ENCODE measurements around the gene LEKR1. TPM values are rescaled to one million over a fixed set of nuclear protein-coding genes. Genes with fewer than 3 reads are reported as not detected.
"Not testable (repeated sequence)": the region's sequence is repeated elsewhere in the genome, so short reads cannot be mapped to it uniquely, and the experiment has no call there.

Gene LEKR1
- total RNA-seq, 1 donor from 2014 or later: 0.57 TPM

- peaks cover 12% of the 10 kb centered on the region for H3K36me3 Mint-ChIP-seq (ENCODE audit: low read depth)
- H3K27ac Mint-ChIP-seq: peak overlapping the region; percentile 40
- intact Hi-C loops (cut with micrococcal nuclease): loop anchor here (10.0 kb wide), 1 partner anchor 659 kb away; no protein-coding TSS in a partner anchor
- H3K9me3 Mint-ChIP-seq: no peaks in the 10 kb centered on the region
- H3K4me1 Mint-ChIP-seq (ENCODE audit: low read depth): peaks cover 67% of the 10 kb centered on the region
- H3K27me3 Mint-ChIP-seq (ENCODE audit: insufficient read depth): no peaks in the 10 kb centered on the region
- no peak overlapping the region for H3K4me3 Mint-ChIP-seq
- no peak for DNase-seq (ENCODE audit: low spot score)
Observed at GRCh38 chr3:156814295-156814694, 11.9 kb upstream of the LEKR1 start.

- Mint-ChIP-seq H3K36me3 (ENCODE audit: low read depth) (peaks cover 4% of the 10 kb centered on the region), H3K4me3 (peak overlapping the region; percentile 92), H3K27me3 (ENCODE audit: insufficient read depth) (no peaks in the 10 kb centered on the region), H3K27ac (peak overlapping the region; percentile 98), H3K9me3 (no peaks in the 10 kb centered on the region), H3K4me1 (ENCODE audit: low read depth) (peaks cover 76% of the 10 kb centered on the region)
- DNase-seq (ENCODE audit: low spot score): peak; percentile 47
- intact Hi-C loops (cut with micrococcal nuclease): loop anchor here (2.0 to 10.0 kb wide), 5 partner anchors 209 to 964 kb away; partner anchors contain the start of genes GMPS and SLC33A1
Observed at GRCh38 chr3:156816091-156816793, 9.9 kb upstream of the LEKR1 start.

GRCh38 chr3:156816794-156817645 lies 9.1 kb upstream of the LEKR1 start:
- Mint-ChIP-seq H3K4me1 (ENCODE audit: low read depth) (peaks cover 75% of the 10 kb centered on the region), H3K27me3 (ENCODE audit: insufficient read depth) (no peaks in the 10 kb centered on the region), H3K36me3 (ENCODE audit: low read depth) (peaks cover 1% of the 10 kb centered on the region), H3K4me3 (peak overlapping the region; percentile 92), H3K9me3 (no peaks in the 10 kb centered on the region), H3K27ac (peak overlapping the region; percentile 98)
- peak; percentile 90 for DNase-seq (ENCODE audit: low spot score)
- intact Hi-C loops (cut with micrococcal nuclease): loop anchor here (1.0 to 10.0 kb wide), 11 partner anchors 9 to 965 kb away; partner anchors contain the start of genes GMPS, LEKR1, SLC33A1 and SSR3

GRCh38 chr3:156817646-156818272 lies 8.4 kb upstream of the LEKR1 start:
- H3K27ac Mint-ChIP-seq: peak overlapping the region; percentile 98
- peak overlapping the region; percentile 92 for H3K4me3 Mint-ChIP-seq
- H3K9me3 Mint-ChIP-seq: no peaks in the 10 kb centered on the region
- no peaks in the 10 kb centered on the region for H3K27me3 Mint-ChIP-seq (ENCODE audit: insufficient read depth)
- intact Hi-C loops (cut with micrococcal nuclease): loop anchor here (1.0 to 10.0 kb wide), 11 partner anchors 9 to 965 kb away; partner anchors contain the start of genes GMPS, LEKR1, SLC33A1 and SSR3
- H3K36me3 Mint-ChIP-seq (ENCODE audit: low read depth): peaks cover 1% of the 10 kb centered on the region
- no peak for DNase-seq (ENCODE audit: low spot score)
- peaks cover 68% of the 10 kb centered on the region for H3K4me1 Mint-ChIP-seq (ENCODE audit: low read depth)

- Mint-ChIP-seq H3K4me1 (ENCODE audit: low read depth) (peaks cover 65% of the 10 kb centered on the region), H3K27me3 (ENCODE audit: insufficient read depth) (no peaks in the 10 kb centered on the region), H3K27ac (peak overlapping the region; percentile 98), H3K36me3 (ENCODE audit: low read depth) (peaks cover 1% of the 10 kb centered on the region), H3K4me3 (peak overlapping the region; percentile 92), H3K9me3 (no peaks in the 10 kb centered on the region)
- intact Hi-C loops (cut with micrococcal nuclease): loop anchor here (5.0 to 10.0 kb wide), 4 partner anchors 211 to 966 kb away; partner anchors contain the start of genes GMPS and SLC33A1
- DNase-seq (ENCODE audit: low spot score): no peak
Observed at GRCh38 chr3:156818273-156818651, 7.9 kb upstream of the LEKR1 start.

- H3K27me3 Mint-ChIP-seq (ENCODE audit: insufficient read depth): no peaks in the 10 kb centered on the region
- intact Hi-C loops (cut with micrococcal nuclease): loop anchor here (5.0 to 10.0 kb wide), 4 partner anchors 212 to 967 kb away; partner anchors contain the start of genes GMPS and SLC33A1
- DNase-seq (ENCODE audit: low spot score): no peak
- H3K27ac Mint-ChIP-seq: peak overlapping the region; percentile 21
- peaks cover 1% of the 10 kb centered on the region for H3K36me3 Mint-ChIP-seq (ENCODE audit: low read depth)
- no peaks in the 10 kb centered on the region for H3K9me3 Mint-ChIP-seq
- peaks cover 64% of the 10 kb centered on the region for H3K4me1 Mint-ChIP-seq (ENCODE audit: low read depth)
- H3K4me3 Mint-ChIP-seq: no peak overlapping the region
Observed at GRCh38 chr3:156818890-156819289, 7.3 kb upstream of the LEKR1 start.

- Mint-ChIP-seq H3K36me3 (ENCODE audit: low read depth) (peaks cover 1% of the 10 kb centered on the region), H3K9me3 (no peaks in the 10 kb centered on the region), H3K27me3 (ENCODE audit: insufficient read depth) (no peaks in the 10 kb centered on the region), H3K27ac (no peak overlapping the region), H3K4me1 (ENCODE audit: low read depth) (peaks cover 68% of the 10 kb centered on the region), H3K4me3 (no peak overlapping the region)
- intact Hi-C loops (cut with micrococcal nuclease): loop anchor here (5.0 to 10.0 kb wide), 4 partner anchors 213 to 968 kb away; partner anchors contain the start of genes GMPS and SLC33A1
- no peak for DNase-seq (ENCODE audit: low spot score)
Observed at GRCh38 chr3:156819842-156820691, 6.1 kb upstream of the LEKR1 start.

GRCh38 chr3:156820692-156821080 lies 5.5 kb upstream of the LEKR1 start:
- H3K27ac Mint-ChIP-seq: no peak overlapping the region
- intact Hi-C loops (cut with micrococcal nuclease): no loop called here
- H3K9me3 Mint-ChIP-seq: no peaks in the 10 kb centered on the region
- H3K4me3 Mint-ChIP-seq: no peak overlapping the region
- DNase-seq (ENCODE audit: low spot score): no peak
- no peaks in the 10 kb centered on the region for H3K27me3 Mint-ChIP-seq (ENCODE audit: insufficient read depth)
- H3K4me1 Mint-ChIP-seq (ENCODE audit: low read depth): peaks cover 68% of the 10 kb centered on the region
- H3K36me3 Mint-ChIP-seq (ENCODE audit: low read depth): no peaks in the 10 kb centered on the region

- DNase-seq (ENCODE audit: low spot score); H3K27ac Mint-ChIP-seq; H3K4me3 Mint-ChIP-seq; H3K36me3 Mint-ChIP-seq (ENCODE audit: low read depth); H3K27me3 Mint-ChIP-seq (ENCODE audit: insufficient read depth); H3K9me3 Mint-ChIP-seq; intact Hi-C loops (cut with micrococcal nuclease): not testable (repeated sequence)
- peaks cover 64% of the 10 kb centered on the region for H3K4me1 Mint-ChIP-seq (ENCODE audit: low read depth)
Observed at GRCh38 chr3:156822626-156823260, 3.4 kb upstream of the LEKR1 start.

GRCh38 chr3:156825795-156826143 lies 384 bp upstream of the LEKR1 start:
- Mint-ChIP-seq H3K27me3 (ENCODE audit: insufficient read depth) (peaks cover 2% of the 10 kb centered on the region), H3K27ac (peak overlapping the region; percentile 92), H3K4me1 (ENCODE audit: low read depth) (peaks cover 39% of the 10 kb centered on the region), H3K9me3 (no peaks in the 10 kb centered on the region), H3K36me3 (ENCODE audit: low read depth) (peaks cover 2% of the 10 kb centered on the region), H3K4me3 (peak overlapping the region; percentile 87)
- no peak for DNase-seq (ENCODE audit: low spot score)
- intact Hi-C loops (cut with micrococcal nuclease): loop anchor here (1.0 to 2.0 kb wide), 3 partner anchors 8 to 350 kb away; no protein-coding TSS in a partner anchor
